Smooth muscle cell (in vitro differentiated cells): Measurements from ENCODE around the gene E2F3. TPM values are rescaled to one million over a fixed set of nuclear protein-coding genes. Genes with fewer than 3 reads are reported as not detected.

ENCODE experiments used
- DNase-seq: peaks from one replicate; lab custom pipeline; 2025; ENCODE audit not compliant: unreplicated experiment; lab: John Stamatoyannopoulos, UW
- H2AFZ ChIP-seq: fragments of 200-600 bp; sonication (generic); 2 replicates; pipeline ENCODE4 v1.6.0; 2016; ENCODE audit warnings: antibody characterized with exemption, low read depth, mild to moderate bottlenecking
- H3F3A ChIP-seq: fragments of 200-600 bp; sonication (generic); 2 replicates; pipeline ENCODE4 v1.6.0; 2017; ENCODE audit warnings: antibody characterized with exemption, low read depth
- H3K27ac ChIP-seq: fragments of 200-600 bp; sonication (generic); 2 replicates; pipeline ENCODE4 v1.5.1; 2016; ENCODE audit warnings: low read depth, mild to moderate bottlenecking
- H3K27me3 ChIP-seq: fragments of 200-600 bp; sonication (generic); 2 replicates; pipeline ENCODE4 v1.6.1; 2016; ENCODE audit warnings: low read depth, mild to moderate bottlenecking
- H3K36me3 ChIP-seq: fragments of 200-600 bp; sonication (generic); 2 replicates; pipeline ENCODE4 v1.5.1; 2016; ENCODE audit warnings: low read depth
- H3K4me1 ChIP-seq: fragments of 200-600 bp; sonication (generic); 2 replicates; pipeline ENCODE4 v1.5.1; 2016; ENCODE audit warnings: low read depth
- H3K4me2 ChIP-seq: fragments of 200-600 bp; sonication (generic); 2 replicates; pipeline ENCODE4 v1.6.0; 2016; ENCODE audit warnings: mild to moderate bottlenecking
- H3K4me3 ChIP-seq: fragments of 200-600 bp; sonication (generic); 2 replicates; pipeline ENCODE4 v1.5.1; 2016; ENCODE audit warnings: mild to moderate bottlenecking
- H3K79me2 ChIP-seq: fragments of 200-600 bp; sonication (generic); 2 replicates; pipeline ENCODE4 v1.6.0; 2016; ENCODE audit warnings: low read depth, mild to moderate bottlenecking
- H3K9ac ChIP-seq: fragments of 200-600 bp; sonication (generic); 2 replicates; pipeline ENCODE4 v1.6.0; 2016; ENCODE audit warnings: low read depth
- H3K9me3 ChIP-seq: fragments of 200-600 bp; sonication (generic); replicated peaks from 2 replicates; pipeline ENCODE4 v1.5.1; 2016; ENCODE audit warnings: low read depth
- H4K20me1 ChIP-seq: fragments of 200-600 bp; sonication (generic); 2 replicates; pipeline ENCODE4 v1.6.0; 2016; ENCODE audit warnings: low read depth
- CTCF ChIP-seq: fragments of 200-600 bp; sonication (generic); IDR thresholded peaks from 2 replicates; pipeline ENCODE4 v1.5.1; 2017; ENCODE audit warnings: borderline replicate concordance, mild to moderate bottlenecking, antibody characterized with exemption; ENCODE audit not compliant: insufficient read depth, poor library complexity, severe bottlenecking
- WGBS: methylation state at CpG from one replicate; pipeline ENCODE4 v1.1.7; 2016; ENCODE audit warnings: low lambda C conversion rate; 5-methylcytosine and 5-hydroxymethylcytosine counted together
- polyA plus RNA-seq: library from polyadenylated mRNA; unstranded; fragments of >200 nt; fragmentation: Nextera tagmentation; extraction: Ambion mirVana; gene quantifications from 2 replicates; pipeline ENCODE4 v1.2.1, GENCODE V29; 2016
- total RNA-seq: library from RNA; depleted of rRNA; stranded (reverse); fragments of >200 nt; gene quantifications from 2 replicates; pipeline ENCODE4 v1.2.3, GENCODE V29; 2014

Gene E2F3
- total and polyA plus RNA-seq, 2 experiments from 2014 or later, result 7.9 to 12.6 TPM

- Histone ChIP-seq H3K79me2 (peaks cover 100% of the 10 kb centered on the region), H3K27ac (no peak overlapping the region), H3K4me3 (no peak overlapping the region), H3K36me3 (no peaks in the 10 kb centered on the region), H3F3A (no peaks in the 10 kb centered on the region), H3K9ac (no peak overlapping the region), H4K20me1 (peaks cover 100% of the 10 kb centered on the region), H3K9me3 (no peaks in the 10 kb centered on the region), H2AFZ (no peak overlapping the region), H3K4me1 (peaks cover 17% of the 10 kb centered on the region), H3K4me2 (no peak overlapping the region), H3K27me3 (no peaks in the 10 kb centered on the region)
- no peak for DNase-seq
- TF ChIP-seq CTCF, result no peak
- WGBS, result 89% methylated on average over 6 of the region's 6 CpGs
Observed at GRCh38 chr6:20417819-20418218, 16.1 kb downstream of the E2F3 start.

- no peak for DNase-seq
- no peak overlapping the region for H2AFZ ChIP-seq
- no peak overlapping the region for H3K4me3 ChIP-seq
- H3K9me3 ChIP-seq, result no peaks in the 10 kb centered on the region
- H3K79me2 ChIP-seq, result peaks cover 98% of the 10 kb centered on the region
- no peak overlapping the region for H3K9ac ChIP-seq
- H4K20me1 ChIP-seq, result peaks cover 97% of the 10 kb centered on the region
- H3K27ac ChIP-seq, result no peak overlapping the region
- no peak for TF ChIP-seq CTCF
- H3K4me1 ChIP-seq, result no peaks in the 10 kb centered on the region
- H3K36me3 ChIP-seq, result no peaks in the 10 kb centered on the region
- no peak overlapping the region for H3K4me2 ChIP-seq
- WGBS, result 90% methylated on average over 3 of the region's 3 CpGs
- H3F3A ChIP-seq, result no peaks in the 10 kb centered on the region
- no peaks in the 10 kb centered on the region for H3K27me3 ChIP-seq
Observed at GRCh38 chr6:20426177-20427082, 24.8 kb downstream of the E2F3 start.

GRCh38 chr6:20427856-20428255 lies 26.2 kb downstream of the E2F3 start:
- H2AFZ ChIP-seq, result no peak overlapping the region
- no peaks in the 10 kb centered on the region for H3K9me3 ChIP-seq
- no peak for TF ChIP-seq CTCF
- H3K79me2 ChIP-seq, result peaks cover 96% of the 10 kb centered on the region
- no peaks in the 10 kb centered on the region for H3K4me1 ChIP-seq
- H4K20me1 ChIP-seq, result peaks cover 97% of the 10 kb centered on the region
- no peak overlapping the region for H3K4me3 ChIP-seq
- 86% methylated on average over 6 of the region's 6 CpGs for WGBS
- no peak overlapping the region for H3K27ac ChIP-seq
- no peak overlapping the region for H3K9ac ChIP-seq
- no peak for DNase-seq
- no peak overlapping the region for H3K4me2 ChIP-seq
- H3K27me3 ChIP-seq, result no peaks in the 10 kb centered on the region
- no peaks in the 10 kb centered on the region for H3F3A ChIP-seq
- no peaks in the 10 kb centered on the region for H3K36me3 ChIP-seq
